ENCODE data around the gene TNFAIP8L1.
"Not testable (repeated sequence)": the region's sequence is repeated elsewhere in the genome, so short reads cannot be mapped to it uniquely, and the experiment has no call there.

The TNFAIP8L1 gene

DNA sequence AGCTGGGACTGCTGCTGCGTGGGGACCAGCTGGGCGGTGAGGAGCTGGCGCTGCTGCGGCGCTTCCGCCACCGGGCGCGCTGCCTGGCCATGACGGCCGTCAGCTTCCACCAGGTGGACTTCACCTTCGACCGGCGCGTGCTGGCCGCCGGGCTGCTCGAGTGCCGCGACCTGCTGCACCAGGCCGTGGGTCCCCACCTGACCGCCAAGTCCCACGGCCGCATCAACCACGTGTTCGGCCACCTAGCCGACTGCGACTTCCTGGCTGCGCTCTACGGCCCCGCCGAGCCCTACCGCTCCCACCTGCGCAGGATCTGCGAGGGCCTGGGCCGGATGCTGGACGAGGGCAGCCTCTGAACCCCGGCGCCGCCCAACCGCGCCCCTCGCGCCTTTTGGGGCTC lies 12.8 kb downstream of the TNFAIP8L1 start:
- no peak for DNase-seq

DNA sequence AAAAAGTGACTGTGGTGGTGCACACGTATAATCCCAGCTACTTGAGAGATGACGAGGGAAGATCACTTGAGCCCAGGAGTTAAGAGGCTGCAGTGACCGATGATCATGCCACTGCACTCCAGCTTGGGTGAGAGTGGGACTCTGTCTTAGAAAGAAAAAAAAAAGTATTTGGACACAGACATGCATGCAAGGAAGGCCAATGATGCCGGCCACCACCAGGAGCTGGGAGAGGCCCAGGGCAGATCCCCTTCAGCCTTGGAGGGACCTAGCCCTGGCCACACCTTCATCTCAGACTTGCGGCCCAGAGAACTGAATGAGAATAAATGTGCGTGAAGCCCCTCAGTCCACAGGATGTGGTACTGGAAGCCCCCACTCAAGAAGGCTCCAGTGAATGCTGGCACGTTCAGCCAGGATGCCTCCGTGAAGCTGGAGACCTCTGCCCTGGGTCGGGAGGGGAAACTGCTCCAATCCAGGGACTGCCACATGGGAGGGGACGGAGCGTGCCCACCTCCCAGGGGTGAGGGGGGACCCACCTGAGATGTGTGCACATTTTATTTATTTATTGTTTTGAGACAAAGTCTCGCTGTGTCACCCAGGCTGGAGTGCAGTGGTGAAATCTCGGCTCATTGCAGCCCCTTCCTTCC lies 14.6 kb downstream of the TNFAIP8L1 start:
- DNase-seq: no peak

DNA sequence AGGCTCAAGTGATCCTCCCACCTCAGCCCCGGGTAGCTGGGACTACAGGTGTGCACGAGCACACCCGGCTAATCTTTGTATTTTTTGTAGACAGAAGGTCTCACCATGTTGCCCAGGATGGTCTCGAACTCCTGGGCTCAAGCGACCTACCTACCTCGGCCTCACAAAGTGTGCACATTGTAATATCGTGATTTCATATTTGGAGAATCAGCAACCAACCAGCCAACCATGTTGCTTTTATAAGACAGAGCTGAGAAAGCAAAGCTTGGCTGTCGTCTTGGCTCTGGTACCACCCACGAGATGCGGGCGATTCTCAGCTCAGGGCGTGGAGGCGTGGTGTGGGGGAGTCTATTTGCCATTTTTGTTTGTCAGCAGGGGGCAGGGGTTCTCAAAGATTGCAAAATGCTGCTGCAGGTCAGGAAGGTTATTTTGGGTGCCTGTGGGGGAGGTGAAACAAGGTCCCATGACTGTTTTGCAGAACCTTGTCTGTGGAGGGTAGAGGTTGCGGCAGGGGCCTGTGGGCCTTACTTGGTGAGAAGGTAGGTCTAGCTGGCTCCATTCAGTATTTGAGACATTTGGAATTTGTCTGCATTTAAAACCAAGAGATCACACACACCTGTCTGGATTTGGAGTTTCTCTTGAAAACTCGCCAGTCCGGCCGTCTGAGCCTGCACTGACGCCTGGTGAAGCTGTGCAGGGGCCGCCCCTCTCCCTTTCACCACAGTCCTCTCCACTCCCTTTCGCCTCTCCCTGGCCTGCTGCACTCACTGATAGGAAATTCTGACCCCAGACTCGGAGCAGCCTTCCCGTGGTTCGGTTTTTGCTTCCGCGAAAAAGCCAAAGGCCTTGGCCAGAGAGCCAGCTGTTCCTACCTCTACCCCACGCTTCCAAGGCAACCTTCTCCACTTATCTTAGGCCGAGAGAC lies 15.4 kb downstream of the TNFAIP8L1 start:
- no peak for DNase-seq

DNA sequence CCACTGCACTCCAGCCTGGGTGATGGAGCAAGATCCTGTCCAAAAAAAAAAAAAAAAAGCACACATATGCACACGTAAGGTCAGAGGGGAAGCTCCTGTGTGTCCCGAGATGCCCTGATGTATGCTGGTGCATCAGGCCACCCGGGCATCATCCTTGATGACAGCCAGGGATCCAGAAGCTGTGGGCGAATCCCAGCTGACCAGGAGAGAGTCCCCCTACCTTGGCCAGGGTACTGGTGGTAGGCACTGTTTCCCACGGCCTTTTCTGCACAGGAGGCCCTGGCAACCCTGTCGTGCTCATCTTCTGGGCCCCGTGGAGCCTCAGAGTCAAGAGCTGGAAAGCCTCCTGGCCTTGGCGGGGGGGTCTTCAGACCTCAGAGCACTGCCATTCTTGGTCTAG lies 16.8 kb downstream of the TNFAIP8L1 start:
- no peak for DNase-seq

DNA sequence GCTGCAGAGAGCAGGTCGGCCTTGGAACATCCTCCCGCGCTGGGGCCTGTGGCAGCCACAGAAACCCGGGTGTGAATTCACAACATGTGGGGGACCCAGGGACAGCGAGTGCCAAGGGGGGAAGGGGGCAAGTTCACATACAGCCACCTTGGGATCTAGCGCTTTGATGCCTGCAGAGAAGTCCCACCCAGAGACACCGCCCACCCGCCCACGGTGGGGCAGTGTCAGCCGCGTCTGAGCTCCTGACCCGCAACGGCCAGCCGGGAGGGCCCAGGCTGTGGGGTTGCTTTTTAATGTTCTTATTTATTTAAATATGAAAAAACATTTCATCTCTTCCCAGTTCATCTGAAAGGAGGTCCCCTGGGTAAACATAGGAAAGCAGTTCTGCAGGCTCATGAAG lies 17.9 kb downstream of the TNFAIP8L1 start:
- DNase-seq: no peak

DNA sequence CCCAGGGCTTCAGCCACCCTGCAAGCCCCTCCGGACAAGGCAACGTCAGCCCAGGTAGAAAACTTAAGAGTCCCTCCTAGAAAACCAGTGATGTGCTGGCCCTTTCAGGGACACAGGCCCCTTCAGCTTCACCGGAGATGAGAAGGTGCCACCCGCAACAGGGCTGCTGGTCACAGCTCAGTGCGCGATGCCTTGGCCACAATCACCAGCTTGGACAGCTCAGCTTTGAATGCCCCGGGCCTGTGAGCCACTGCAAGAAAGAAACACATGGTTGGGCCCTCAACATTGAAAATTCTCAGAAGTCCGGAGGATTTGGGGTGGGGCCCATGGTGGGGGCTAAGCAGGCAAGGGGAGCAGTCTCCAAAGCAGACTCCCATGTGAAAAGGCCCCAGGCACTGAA lies 18.5 kb downstream of the TNFAIP8L1 start:
- DNase-seq: no peak

DNA sequence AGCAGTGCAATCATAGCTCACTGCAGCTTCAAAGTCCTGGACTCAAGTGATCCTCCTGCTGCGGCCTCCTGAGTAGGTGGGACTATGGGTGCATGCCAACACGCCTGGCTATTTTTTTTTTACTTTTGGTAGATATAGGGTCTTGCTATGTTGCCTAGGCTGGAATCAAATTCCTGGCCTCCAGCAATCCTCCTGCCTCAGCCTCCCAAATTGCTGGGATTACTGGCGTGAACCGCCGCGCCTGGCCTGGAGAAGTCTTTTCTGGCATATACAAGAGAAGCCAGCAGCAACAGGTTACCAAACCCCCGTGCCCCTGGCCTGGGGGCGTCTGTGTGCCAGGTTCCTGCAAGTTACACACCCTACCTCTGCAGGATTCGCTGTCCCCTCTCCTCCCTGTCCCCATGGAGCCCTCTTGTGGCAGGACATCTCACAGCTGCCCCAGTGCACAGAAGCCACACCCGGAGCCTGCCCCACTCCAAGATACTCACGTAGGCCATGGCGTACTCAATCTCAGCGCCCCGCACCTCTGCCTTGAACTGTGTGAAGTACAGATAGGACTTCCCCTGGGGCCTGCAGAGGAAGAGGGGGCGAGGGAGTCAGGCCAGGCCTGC lies 21.0 kb downstream of the TNFAIP8L1 start:
- DNase-seq: no peak

DNA sequence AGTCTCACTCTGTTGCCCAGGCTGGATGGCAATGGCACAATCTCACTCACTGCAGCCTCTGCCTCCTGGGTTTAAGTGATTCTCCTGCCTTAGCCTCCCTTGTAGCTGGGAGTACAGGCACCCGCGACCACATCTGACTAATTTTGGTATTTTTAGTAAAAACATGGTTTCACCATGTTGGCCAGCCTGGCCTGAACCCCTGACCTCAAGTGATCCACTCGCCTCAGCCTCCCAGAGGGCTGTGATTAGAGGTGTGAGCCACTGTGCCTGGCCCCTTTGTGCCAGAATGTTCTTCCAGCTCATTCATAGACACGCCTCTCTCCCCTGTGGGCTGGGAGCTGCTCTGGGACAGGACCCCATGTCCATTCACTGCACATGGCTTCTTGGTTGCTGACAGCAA lies 21.7 kb downstream of the TNFAIP8L1 start:
- no peak for DNase-seq

DNA sequence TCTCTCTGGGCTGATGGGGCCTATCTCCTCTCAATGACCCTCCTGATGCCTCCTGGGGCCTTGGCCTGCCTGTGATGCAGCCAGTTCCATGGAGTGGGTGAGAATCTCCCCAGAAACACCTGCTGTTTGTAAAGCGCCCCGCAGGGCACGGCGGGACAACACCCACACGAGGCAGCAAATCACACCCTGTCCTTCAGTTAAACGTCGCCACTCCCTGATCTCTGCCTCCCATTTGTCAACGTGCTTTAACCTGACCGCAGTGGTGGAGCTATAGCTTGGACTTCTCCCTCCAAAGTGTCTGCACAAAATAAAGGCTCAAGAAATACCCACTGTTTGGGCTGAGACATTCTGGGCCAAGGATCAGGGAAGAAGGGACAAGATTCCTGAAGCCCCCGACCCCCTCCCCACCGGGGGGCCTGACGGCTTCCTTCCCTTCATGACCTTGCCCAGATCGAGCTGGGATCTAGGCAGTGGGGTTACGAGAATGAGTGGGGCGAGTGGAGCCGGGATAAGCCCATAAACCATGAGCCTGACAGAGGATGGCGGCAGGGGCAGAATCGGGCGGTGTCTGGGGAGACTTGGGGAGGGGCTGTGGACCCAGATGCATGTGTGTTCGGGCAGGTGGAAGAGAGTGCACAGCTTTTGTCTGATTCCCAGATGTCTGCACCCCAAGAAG lies 22.8 kb downstream of the TNFAIP8L1 start:
- no peak for DNase-seq

DNA sequence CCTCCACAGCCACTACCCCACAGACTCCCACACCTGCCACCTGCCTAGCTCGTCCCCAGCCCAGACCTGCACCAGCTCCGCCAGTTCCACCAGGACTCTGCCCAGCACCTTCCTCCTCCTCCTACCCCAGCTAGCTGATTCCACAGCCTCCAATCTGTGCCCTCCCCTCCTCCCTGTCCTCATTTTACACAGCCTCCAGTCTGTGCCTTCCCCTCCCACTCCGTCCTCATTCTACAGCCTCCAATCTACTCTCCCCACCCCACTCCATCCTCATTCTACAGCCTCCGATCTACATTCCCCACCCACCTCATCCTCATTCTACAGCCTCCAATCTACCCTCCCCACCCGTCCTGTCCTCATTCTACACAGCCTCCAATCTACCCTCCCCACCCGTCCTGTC lies 23.5 kb downstream of the TNFAIP8L1 start:
- no peak for DNase-seq

DNA sequence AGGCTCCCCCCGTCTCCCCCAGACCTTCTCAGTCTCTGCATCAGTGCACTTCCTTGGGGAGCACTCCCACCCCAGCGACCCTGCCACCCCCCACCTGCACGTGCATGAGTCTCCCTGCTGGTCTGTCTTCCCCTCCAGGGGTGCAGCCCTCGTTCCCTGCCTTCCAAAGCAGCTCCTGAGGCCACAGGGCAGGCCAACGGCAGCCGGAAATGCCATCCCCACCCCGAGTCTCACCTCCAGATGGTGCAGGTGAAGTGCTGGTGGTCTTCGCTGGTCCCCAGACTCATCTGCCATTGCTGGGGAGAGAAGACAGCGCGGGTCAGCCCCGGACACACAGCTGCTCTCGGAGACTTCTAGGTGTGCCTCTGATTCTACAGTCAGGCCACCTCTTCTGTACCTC lies 25.3 kb downstream of the TNFAIP8L1 start:
- DNase-seq: no peak

DNA sequence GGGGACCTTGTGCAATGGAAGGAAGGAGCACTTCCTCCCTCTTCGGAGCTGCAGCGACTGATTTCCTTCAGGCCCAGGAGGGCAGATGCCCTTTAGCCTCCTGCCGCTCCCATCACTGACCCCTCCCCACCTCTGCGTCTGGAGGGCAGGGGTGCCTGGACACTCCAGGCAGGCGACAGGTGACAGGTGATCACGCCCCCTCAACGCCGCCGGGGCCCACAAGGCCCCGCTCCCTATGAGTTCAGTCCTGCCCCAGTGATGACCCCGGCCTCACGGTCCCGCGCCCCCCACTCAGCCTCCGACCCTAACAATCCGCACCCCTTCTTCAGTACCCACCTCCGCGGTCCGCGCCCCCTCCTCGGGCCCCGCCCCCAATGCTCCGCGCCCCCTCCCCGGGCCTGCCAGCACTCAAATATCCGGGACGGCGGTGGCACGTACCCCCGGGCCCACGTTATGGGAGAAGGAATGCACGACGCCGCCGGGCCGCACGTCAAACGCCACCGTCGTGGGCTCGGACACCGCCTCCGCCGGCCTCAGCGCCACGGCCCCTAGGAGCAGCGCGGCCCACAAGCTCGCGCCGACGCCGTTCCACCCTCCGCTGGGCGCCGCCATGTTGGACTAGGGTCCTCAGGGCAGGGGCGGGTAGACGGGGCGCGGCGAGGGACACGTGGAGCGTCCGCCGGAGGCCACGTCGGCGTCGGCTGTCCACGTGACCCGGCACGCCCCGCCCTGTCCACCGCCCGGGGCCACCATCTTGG lies 30.6 kb downstream of the TNFAIP8L1 start, which contains the start of gene MYDGF:
Gene MYDGF, minus strand, starts transcription at position 620 of the 758 bp plus-strand sequence. Its CDS starts 8 bp downstream, at position 612.
- DNase-seq: peak; percentile 87

DNA sequence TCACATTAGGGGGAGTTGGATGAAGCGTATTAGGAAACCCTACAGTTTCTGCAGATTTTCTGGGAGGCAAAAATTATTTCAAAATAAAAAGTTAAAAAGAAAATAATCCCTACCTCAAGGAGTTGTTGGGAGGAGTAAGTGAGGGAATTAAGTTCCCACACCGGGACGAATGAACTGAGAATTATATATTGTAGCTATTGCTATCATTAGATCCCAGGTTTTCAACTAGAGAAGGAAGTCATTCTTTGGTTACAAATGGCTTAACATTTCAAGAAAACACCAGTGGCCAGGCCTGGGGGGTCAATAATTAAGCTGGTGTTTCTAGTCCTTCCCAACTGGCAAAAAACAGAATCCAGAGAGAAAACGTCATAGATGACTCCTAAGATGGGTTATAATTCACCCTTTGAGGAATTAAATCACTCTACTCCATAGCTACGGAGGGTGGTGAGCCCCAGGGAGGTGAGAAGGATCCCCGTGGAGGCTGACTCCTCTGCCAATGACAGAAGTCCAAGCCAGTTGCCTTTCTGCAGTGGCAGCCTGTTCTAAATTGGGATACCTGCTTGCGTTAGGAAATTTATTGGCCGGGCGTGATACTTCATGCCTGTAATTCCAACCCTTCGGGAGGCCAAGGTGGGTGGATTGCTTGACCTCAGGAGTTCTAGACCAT lies 32.0 kb downstream of the TNFAIP8L1 start:
- no peak for DNase-seq

DNA sequence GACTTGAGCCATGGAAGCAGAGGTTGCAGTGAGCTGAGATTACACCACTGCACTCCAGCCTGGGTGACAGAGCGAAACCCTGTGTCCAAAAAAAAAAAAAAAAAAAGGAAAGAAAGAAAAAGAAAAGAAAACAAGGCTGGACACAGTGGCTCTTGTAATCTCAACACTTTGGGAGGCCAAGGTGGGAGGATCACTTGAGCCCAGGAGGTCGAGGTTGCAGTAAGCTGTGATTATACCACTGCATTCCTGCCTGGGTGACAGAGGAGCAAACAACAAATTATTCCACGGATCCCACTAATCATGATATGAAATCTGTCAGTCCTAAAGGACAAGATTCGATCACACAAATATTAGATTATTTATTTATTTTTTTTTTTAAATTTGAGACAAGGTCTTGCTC lies 33.9 kb downstream of the TNFAIP8L1 start:
- no peak for DNase-seq

DNA sequence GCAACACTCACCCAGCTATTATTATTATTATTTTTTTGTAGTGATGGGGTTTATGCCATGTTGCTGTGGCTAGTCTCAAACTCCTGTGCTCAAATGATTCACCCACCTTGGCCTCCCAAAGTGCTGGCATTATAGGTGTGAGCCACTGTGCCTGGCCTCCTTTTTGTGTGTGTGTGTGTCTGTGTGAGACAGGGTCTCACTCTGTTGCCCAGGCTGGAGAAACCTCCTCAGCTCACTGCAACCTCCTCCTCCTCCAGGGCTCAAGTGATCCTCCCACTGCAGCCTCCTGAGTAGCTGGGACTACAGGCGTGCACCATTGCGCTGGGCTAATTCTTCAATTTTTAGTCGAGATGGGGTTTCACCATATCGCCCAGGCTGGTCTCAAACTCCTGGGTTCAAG lies 34.4 kb downstream of the TNFAIP8L1 start:
- no peak for DNase-seq

DNA sequence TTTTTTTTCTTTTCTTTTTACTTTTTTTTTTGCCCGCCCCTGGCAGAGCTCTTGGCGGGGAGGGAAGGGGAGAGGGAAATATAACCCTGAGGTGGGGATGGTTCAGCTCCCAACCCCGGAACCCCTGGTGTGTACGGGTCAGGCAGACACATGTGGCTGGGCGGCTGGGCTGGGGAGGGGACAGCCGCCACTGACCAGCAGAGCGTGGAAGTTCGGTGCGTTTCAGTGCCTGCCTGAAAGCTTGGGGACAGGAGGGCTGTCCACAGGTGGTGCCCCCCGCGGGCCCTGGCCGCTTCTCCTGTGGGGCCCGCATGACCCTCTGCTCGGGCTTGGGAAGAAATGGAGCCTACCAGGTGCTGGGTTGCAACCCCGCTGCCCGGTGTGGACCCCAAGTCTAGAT lies 36.0 kb downstream of the TNFAIP8L1 start:
- no peak for DNase-seq

DNA sequence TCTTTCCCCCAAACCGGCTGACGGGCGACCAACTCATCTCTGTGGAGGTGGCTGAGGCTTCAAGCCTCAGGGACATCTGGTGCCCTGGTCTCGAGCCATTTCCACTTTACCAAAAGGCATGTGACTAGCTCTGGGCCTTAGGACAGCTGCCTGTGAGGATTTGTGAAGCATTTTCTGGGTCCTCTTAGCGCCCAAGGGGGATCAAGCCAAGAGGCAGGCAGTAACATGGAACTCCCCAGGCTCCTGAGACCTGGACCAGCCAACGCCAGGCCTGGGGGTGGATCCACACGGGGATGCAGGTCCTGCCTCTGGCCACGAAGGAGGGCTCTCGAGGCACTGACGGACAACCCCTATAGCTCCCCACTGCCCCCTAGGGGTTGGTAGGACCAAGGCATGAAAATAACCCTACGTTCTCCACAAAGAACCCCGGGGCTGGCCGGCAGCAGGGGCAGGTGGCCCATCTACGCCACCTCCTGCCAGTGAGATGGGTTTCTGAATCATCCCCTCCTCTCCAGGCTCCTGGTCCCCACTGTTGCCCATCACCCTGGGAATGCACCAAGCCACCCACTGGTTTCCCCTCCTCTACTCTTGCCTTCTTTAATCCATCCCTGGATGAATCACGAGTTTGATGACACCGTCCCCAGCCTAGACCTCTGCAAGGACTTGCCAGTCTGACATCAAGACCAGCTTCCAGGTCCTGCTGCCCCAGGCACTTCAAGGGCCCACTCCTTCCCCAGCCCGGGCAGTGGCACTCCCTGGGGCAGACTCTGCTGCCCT lies 37.8 kb downstream of the TNFAIP8L1 start:
- no peak for DNase-seq

DNA sequence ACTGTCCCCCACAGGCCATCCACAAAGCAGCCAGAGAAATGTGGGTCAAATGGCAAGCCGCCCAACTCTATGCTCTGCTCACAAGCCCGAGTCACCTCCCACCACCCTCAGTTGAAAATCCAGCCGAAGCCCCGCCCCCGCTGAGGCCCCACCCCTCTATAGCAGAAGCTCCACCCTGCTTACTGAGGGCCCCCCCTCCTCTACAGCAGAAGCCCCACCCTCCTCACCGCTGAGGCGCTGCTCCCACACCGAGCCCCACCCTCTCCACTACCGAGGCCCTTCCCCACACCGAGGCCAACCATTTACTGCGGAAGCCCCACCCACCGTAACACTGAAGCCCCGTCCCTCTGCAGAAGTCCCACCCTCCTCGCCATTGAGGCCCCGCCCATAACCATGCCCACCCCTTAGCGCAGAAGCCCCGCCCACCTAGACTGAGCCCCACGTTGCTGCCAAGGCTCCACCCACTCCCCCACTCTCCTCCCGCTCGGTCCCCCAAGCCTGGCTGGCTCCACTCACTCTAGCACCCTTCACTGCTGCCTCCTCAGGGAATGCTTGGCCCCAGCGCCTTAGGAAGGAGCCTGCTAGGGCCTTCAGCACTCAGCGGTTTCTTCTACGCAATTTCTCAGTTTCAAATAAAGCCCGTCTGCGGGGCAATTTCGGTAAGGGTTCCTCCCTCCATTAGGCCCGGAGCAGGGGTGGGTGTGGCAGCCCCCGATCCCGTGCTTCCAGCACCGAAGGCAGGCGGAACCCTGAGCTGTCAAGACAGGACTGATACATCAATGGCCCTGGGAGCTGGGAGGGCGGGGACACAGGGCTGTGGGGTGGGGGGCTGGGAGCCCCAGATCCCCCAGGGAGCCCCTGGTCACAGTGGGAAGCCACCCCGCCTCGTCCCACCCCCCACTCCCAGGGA lies 39.8 kb downstream of the TNFAIP8L1 start:
- DNase-seq: no peak

DNA sequence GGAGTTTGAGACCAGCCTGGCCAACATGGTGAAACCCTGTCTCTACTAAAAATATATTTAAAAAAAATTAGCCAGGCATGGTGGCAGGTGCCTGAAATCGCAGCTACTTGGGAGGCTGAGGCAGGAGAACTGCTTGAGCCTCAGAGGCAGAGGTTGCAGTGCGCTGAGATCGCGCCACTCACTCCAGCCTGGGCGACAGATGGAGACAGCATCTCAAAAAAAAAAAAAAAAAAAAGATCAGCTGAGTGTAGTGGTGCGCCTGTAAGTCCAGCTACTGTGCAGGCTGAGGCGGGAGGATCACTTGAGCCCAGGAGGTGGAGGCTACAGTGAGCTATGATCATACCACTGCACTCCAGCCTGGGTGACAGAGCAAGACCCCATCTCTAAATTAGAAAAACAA lies 40.7 kb downstream of the TNFAIP8L1 start:
- DNase-seq: not testable (repeated sequence)

Data from NCI-H1092 (cell line).